Measurements from ENCODE around the gene OSBPL3. TPM values are rescaled to one million over a fixed set of nuclear protein-coding genes. Genes with fewer than 3 reads are reported as not detected.

OSBPL3 gene
- total RNA-seq, 6 experiments from 2014 or later: 49.7 to 68.8 (median 63.2) TPM

DNA sequence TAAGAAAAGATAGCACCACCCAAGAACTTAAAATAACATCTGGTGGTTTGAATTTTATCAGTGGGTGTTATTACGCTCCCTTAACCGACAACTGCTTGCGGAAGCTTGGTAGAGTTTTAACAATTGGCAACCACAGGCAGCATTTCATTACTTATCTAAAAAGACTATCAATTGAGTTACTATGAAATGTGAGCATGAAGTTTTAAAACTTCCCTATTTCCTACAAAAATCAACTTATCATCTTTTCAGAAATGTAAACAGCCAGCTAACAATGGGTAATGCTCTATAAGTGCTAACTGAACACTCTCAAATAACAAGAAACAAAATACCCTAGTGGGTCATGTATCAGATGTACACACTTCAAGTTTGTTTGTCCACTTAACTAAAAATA is 68.8 kb downstream of the OSBPL3 start:
- no peaks in the 10 kb centered on the region for H3K27me3 Mint-ChIP-seq (ENCODE audit: insufficient read depth)
- DNase-seq: no peak
- peaks cover 62% of the 10 kb centered on the region for H3K4me1 Mint-ChIP-seq (ENCODE audit: low read depth)
- no peak overlapping the region for H3K4me3 Mint-ChIP-seq
- TF ChIP-seq, protein P1, sequence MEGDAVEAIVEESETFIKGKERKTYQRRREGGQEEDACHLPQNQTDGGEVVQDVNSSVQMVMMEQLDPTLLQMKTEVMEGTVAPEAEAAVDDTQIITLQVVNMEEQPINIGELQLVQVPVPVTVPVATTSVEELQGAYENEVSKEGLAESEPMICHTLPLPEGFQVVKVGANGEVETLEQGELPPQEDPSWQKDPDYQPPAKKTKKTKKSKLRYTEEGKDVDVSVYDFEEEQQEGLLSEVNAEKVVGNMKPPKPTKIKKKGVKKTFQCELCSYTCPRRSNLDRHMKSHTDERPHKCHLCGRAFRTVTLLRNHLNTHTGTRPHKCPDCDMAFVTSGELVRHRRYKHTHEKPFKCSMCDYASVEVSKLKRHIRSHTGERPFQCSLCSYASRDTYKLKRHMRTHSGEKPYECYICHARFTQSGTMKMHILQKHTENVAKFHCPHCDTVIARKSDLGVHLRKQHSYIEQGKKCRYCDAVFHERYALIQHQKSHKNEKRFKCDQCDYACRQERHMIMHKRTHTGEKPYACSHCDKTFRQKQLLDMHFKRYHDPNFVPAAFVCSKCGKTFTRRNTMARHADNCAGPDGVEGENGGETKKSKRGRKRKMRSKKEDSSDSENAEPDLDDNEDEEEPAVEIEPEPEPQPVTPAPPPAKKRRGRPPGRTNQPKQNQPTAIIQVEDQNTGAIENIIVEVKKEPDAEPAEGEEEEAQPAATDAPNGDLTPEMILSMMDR (IDR thresholded peaks at IDR 0.05): no peak
- no peaks in the 10 kb centered on the region for H3K9me3 Mint-ChIP-seq
- peaks cover 26% of the 10 kb centered on the region for H3K36me3 Mint-ChIP-seq (ENCODE audit: low read depth)
- no peak overlapping the region for H3K27ac Mint-ChIP-seq

DNA sequence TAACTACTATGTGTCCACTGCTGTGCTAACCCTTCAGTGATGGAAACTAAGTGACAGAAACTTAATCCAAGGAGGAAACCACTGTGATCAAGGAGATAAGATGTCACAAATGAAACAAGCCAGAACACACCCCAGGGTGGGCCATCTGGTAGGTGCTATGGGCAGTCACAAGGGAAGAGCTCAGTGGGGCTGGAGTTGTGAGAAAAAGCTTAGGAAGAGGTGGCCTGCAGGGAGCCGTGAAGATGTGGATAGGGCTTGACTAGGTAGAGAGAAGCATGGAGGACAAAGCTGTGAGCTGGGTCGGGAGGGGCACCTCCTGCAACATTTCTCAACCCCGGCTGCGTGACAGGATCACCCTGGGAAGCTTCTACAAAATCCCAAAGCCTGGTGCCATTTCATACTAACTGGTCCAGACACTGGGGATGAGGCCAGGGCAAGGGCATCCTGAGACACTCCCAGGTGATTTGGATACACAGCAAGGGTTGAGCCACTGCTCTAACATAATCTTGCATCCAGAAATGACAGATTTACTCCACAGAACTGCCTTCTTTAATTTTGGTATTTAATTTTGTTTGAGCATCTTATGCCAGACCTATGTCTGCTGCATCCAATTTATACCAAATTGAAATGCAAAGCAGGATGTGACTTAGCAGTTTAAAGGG is 69.3 kb downstream of the OSBPL3 start:
- H3K9me3 Mint-ChIP-seq: no peaks in the 10 kb centered on the region
- no peak overlapping the region for H3K4me3 Mint-ChIP-seq
- no peaks in the 10 kb centered on the region for H3K27me3 Mint-ChIP-seq (ENCODE audit: insufficient read depth)
- H3K27ac Mint-ChIP-seq: peak overlapping the region; percentile 60; the same call in 1 of the 2 replicates
- H3K36me3 Mint-ChIP-seq (ENCODE audit: low read depth): peaks cover 26% of the 10 kb centered on the region
- peaks cover 57% of the 10 kb centered on the region for H3K4me1 Mint-ChIP-seq (ENCODE audit: low read depth)
- TF ChIP-seq, protein P1 (IDR thresholded peaks at IDR 0.05): no peak
- DNase-seq: no peak

DNA sequence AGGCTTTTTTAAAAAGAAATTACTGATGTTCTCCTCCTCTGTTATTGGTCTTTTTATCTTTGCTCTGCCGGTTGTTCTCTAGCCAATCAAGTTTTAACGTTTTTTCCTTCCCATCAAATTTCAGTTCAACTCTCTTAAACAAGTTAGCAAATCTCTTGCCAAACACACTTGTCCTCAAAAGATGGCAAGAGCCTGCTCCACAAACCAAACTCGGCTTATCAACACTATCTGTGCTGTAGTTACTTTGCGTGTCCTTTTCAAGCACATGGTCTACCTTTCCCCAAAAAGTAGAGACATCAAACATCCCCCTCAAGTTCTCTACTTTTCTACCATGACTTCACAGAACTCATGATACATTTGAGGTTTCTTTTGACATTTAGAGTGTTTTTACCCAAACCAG is 71.3 kb downstream of the OSBPL3 start:
- peaks cover 5% of the 10 kb centered on the region; the same call in 1 of the 2 replicates for H3K27me3 Mint-ChIP-seq (ENCODE audit: insufficient read depth)
- peaks cover 24% of the 10 kb centered on the region for H3K36me3 Mint-ChIP-seq (ENCODE audit: low read depth)
- no peaks in the 10 kb centered on the region; the same call in 1 of the 2 replicates for H3K9me3 Mint-ChIP-seq
- no peak for DNase-seq
- peaks cover 40% of the 10 kb centered on the region for H3K4me1 Mint-ChIP-seq (ENCODE audit: low read depth)
- H3K4me3 Mint-ChIP-seq: no peak overlapping the region
- TF ChIP-seq, protein P1 (IDR thresholded peaks at IDR 0.05): no peak
- H3K27ac Mint-ChIP-seq: no peak overlapping the region

DNA sequence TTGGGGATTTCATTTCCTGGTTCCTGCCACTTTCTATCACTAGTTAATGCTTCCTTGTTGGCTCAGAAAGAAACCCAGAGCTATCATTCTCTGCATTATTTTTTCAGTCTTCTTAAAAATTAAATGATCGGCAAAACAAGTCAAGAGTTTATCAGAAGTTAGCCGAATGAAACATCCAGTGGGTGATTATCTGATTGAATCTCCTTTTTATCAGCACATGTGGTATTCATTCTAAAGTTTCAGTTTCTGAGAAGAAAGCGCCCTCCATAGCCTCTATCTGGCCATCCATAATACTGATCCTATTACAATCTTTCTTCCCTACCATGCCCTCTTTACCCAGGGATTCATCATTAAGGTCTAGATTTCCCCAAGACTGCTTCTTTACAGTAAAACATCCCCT is 71.8 kb downstream of the OSBPL3 start:
- H3K4me3 Mint-ChIP-seq: no peak overlapping the region
- H3K36me3 Mint-ChIP-seq (ENCODE audit: low read depth): peaks cover 20% of the 10 kb centered on the region
- peaks cover 37% of the 10 kb centered on the region for H3K4me1 Mint-ChIP-seq (ENCODE audit: low read depth)

DNA sequence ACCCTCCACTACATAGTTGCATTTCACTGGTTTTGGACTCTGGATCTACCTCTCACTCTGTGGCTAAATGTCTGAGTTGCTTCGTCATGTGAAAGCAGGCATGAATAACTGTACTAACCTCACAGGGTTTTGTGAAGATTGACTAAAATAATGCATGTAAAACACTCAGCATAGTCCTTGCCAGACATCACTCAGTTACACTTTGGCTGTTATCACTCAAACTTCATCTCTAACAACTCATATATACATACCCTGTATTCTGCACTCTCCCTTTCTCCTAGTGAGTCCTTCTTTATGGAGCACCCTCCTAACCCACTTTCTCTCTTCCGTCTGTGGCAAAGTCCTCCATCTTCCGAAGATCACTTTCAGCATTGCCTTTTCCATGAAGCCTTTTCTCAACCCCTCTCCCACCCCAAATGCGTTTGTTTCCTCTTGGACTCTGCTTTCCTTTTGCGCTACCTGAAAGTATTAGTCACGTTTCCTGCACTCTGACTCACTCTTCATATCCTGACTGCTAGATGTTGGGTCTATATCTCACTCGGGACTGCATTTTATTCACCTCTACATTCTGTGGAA is 72.6 kb downstream of the OSBPL3 start:
- TF ChIP-seq, protein P1 (IDR thresholded peaks at IDR 0.05): no peak
- peaks cover 5% of the 10 kb centered on the region; the same call in 1 of the 2 replicates for H3K27me3 Mint-ChIP-seq (ENCODE audit: insufficient read depth)
- H3K9me3 Mint-ChIP-seq: no peaks in the 10 kb centered on the region; the same call in 1 of the 2 replicates
- no peak overlapping the region for H3K27ac Mint-ChIP-seq
- H3K36me3 Mint-ChIP-seq (ENCODE audit: low read depth): peaks cover 18% of the 10 kb centered on the region
- H3K4me1 Mint-ChIP-seq (ENCODE audit: low read depth): peaks cover 37% of the 10 kb centered on the region
- DNase-seq: peak; percentile 42
- no peak overlapping the region for H3K4me3 Mint-ChIP-seq

More for the DNA sequence above, 71.8 kb downstream of the OSBPL3 start:
- H3K27ac Mint-ChIP-seq: no peak overlapping the region
- TF ChIP-seq, protein P1 (IDR thresholded peaks at IDR 0.05): no peak
- DNase-seq: no peak
- no peaks in the 10 kb centered on the region; the same call in 1 of the 2 replicates for H3K9me3 Mint-ChIP-seq
- peaks cover 5% of the 10 kb centered on the region; the same call in 1 of the 2 replicates for H3K27me3 Mint-ChIP-seq (ENCODE audit: insufficient read depth)
